K562 (cell line): ENCODE measurements around the gene MRPS5. TPM values are rescaled to one million over a fixed set of nuclear protein-coding genes. Genes with fewer than 3 reads are reported as not detected.

Experiments used
- CEBPG ChIP-seq, 3 experiments: fragments of 200-800 bp in 1 of 3; sonication (Bioruptor generic) in 1 of 3; sonication (generic) in 1 of 3; formaldehyde crosslinking in 1 of 3; IDR thresholded peaks in 2 of 3; conservative IDR thresholded peaks in 1 of 3; 2 replicates each; pipeline versions ENCODE4 v1.6.1 to v1.8.0; 2016 to 2022; ENCODE audit warnings: missing compliant biosample characterization in 2 of 3, missing genetic modification characterization in 2 of 3, mild to moderate bottlenecking in 1 of 3, missing genetic modification reagents in 1 of 3
- CTBP1 ChIP-seq: fragments of 450-650 bp; IDR thresholded peaks from 2 replicates; pipeline ENCODE4 v1.6.1; 2016; ENCODE audit warnings: borderline replicate concordance
- HNRNPL ChIP-seq: fragments of 200-400 bp; formaldehyde crosslinking; IDR thresholded peaks from 2 replicates; pipeline ENCODE4 v1.6.1; 2017; ENCODE audit warnings: low read depth, mild to moderate bottlenecking, low read length
- JUND ChIP-seq, 2 experiments: IDR thresholded peaks; 2 replicates in 1 of 2; 3 replicates in 1 of 2; pipeline ENCODE4 v1.6.1; 2011; ENCODE audit warnings: borderline replicate concordance in 2 of 2, low read depth in 2 of 2, low read length in 2 of 2, improper control_type of control experiment in 1 of 2, missing biosample characterization in 1 of 2, missing genetic modification characterization in 1 of 2, missing genetic modification reagents in 1 of 2
- MAZ ChIP-seq, 2 experiments: fragments of 450-650 bp in 1 of 2; sonication (generic) in 1 of 2; formaldehyde crosslinking; IDR thresholded peaks in 1 of 2; conservative IDR thresholded peaks in 1 of 2; 2 replicates each; pipeline versions ENCODE4 v1.4.0 to v1.5.0; 2020; ENCODE audit warnings: mild to moderate bottlenecking in 1 of 2, missing genetic modification reagents in 1 of 2
- MTA3 ChIP-seq: fragments of 450-650 bp; formaldehyde crosslinking; IDR thresholded peaks from 2 replicates; pipeline ENCODE4 v1.6.1; 2017; ENCODE audit warnings: mild to moderate bottlenecking, borderline replicate concordance
- NFE2 ChIP-seq: IDR thresholded peaks from 2 replicates; pipeline ENCODE4 v1.6.1; 2014; ENCODE audit warnings: antibody characterized with exemption, low read depth
- PURB ChIP-seq: sonication (generic); formaldehyde crosslinking; IDR thresholded peaks from 2 replicates; pipeline ENCODE4 v1.9.0; 2021; ENCODE audit warnings: low read depth, mild to moderate bottlenecking, missing genetic modification reagents
- RCOR1 ChIP-seq, 2 experiments: IDR thresholded peaks; 2 replicates each; pipeline ENCODE4 v1.6.1; 2012; ENCODE audit warnings: low read depth in 2 of 2, low read length in 2 of 2, borderline replicate concordance in 1 of 2, improper control_type of control experiment in 1 of 2
- SUPT5H ChIP-seq: fragments of 450-650 bp; IDR thresholded peaks from 2 replicates; pipeline ENCODE4 v1.6.1; 2016
- ZNF830 ChIP-seq: fragments of 250-450 bp; sonication (Bioruptor Pico); IDR thresholded peaks from 2 replicates; pipeline ENCODE4 v1.5.0; 2021; ENCODE audit warnings: mild to moderate bottlenecking
- polyA plus RNA-seq, 8 experiments: library from polyadenylated mRNA; depleted of rRNA in 4 of 8; stranded (reverse) in 5 of 8; unstranded in 3 of 8; fragments of >200 nt; fragmentation: Nextera tagmentation in 2 of 8; fragmentation: Illumina TruSeq in 1 of 8; extraction: Ambion mirVana in 2 of 8; extraction: Trizol in 1 of 8; gene quantifications; 2 replicates each; pipeline versions ENCODE4 v1.2.1 to v1.2.3, GENCODE V29; 2011 to 2014; ENCODE audit warnings: inconsistent platforms in 1 of 8, missing spikeins in 1 of 8
- total RNA-seq, 7 experiments: library from RNA; depleted of rRNA in 6 of 7; stranded (reverse); fragments of >200 nt in 6 of 7; fragmentation: Illumina TruSeq in 2 of 7; extraction: Trizol in 2 of 7; gene quantifications; 2 replicates each; pipeline versions ENCODE4 v1.2.1 to v1.2.3, GENCODE V29; 2011 to 2021; ENCODE audit warnings: low replicate concordance in 1 of 7
- TF ChIP-seq, protein P1 (sequence below): sonication (generic); formaldehyde crosslinking; IDR thresholded peaks from 2 replicates; pipeline ENCODE4 v1.8.1; 2023; ENCODE audit warnings: mild to moderate bottlenecking, missing genetic modification reagents
- TF ChIP-seq, protein P2 (sequence below): fragments of 250-450 bp; sonication (Bioruptor Pico); IDR thresholded peaks from 2 replicates; pipeline ENCODE4 v1.8.0; 2021; ENCODE audit warnings: moderate library complexity, mild to moderate bottlenecking, inconsistent platforms
- TF ChIP-seq, protein P3 (sequence below): sonication (generic); formaldehyde crosslinking; IDR thresholded peaks from 2 replicates; pipeline ENCODE4 v1.8.0; 2022; ENCODE audit warnings: missing genetic modification reagents, mild to moderate bottlenecking, moderate library complexity, borderline replicate concordance
- TF ChIP-seq, protein P4 (sequence below): fragments of 250-450 bp; sonication (Bioruptor Pico); IDR thresholded peaks from 2 replicates; pipeline ENCODE4 v1.4.0; 2020; ENCODE audit warnings: mild to moderate bottlenecking, moderate library complexity

Gene MRPS5
- total and polyA plus RNA-seq, 9 of the 15 experiments (the other 6 are each of a cell fraction or from before 2014, with no cell fraction given): 85.0 to 162 (median 118) TPM

DNA sequence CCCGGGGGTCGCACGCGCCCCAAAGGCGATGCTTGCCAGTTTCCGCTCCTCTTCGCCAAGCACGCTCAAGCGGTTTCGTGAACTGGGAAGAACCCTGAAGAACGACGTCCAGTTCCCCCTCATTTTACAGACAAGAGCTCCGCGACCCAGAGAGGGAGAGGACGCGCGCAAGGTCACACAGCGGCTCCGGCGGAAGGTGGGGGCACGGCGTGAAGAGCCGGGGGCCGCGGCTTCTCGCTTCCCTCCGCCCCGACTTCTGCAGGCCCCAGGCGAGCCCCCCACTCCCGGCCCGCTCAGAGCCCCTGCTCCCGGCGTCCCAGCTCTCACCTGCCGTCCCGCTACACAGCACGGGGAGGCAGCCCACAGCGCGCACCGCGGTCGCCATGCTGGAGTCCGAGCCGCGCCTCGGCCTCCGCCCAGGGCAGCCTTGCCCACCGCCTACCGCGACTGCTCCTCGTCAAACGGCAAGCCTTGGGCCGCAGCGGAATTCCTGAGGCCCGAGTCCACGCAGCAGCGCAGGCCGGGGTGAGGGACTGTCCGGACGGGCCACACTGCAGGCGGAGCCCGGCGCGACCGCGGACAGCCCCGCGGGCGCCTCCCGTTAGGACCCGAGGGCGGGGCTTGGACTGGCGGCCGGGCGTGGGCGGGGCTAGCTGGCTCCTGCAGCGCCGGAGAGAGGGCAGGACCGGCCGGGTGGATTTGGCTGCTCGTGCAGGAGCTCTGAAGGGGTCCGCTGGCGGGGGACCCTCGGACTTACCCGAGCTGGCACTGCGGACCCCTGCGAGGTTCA is at the start of gene MRPS5 (continued):
- TF ChIP-seq NFE2 (peak; percentile 96), ZNF830 (CRISPR knock-in tag) (0 out of 2 replicates have a peak, but pooled peaks have one; percentile 15), SUPT5H (peak; percentile 83), MAZ (CRISPR knock-in tag; conservative IDR thresholded peaks at IDR 0.05 in 1 of 2, IDR thresholded peaks at IDR 0.05 in 1 of 2) (peak; percentile 67 to 86), PURB (CRISPR knock-in tag) (no peak), RCOR1 (IDR thresholded peaks at IDR 0.05; ENCODE audit: borderline replicate concordance in 1 of 2, low read depth in 2 of 2, low read length in 2 of 2) (peak in 1 of 2 experiments; percentile 76; a peak in 2 of 4 replicates), HNRNPL (peak; percentile 58; the same call in 1 of the 2 replicates), CEBPG (CRISPR knock-in tag; IDR thresholded peaks at IDR 0.05) (no peak), CEBPG (tag; conservative IDR thresholded peaks at IDR 0.05 in 1 of 2, IDR thresholded peaks at IDR 0.05 in 1 of 2) (0 out of 4 replicates have a peak, but pooled peaks of 1 of the 2 experiments have one; percentile 3), MTA3 (0 out of 2 replicates have a peak, but pooled peaks have one; percentile 69), JUND (IDR thresholded peaks at IDR 0.05; ENCODE audit: borderline replicate concordance, low read depth, low read length) (peak; percentile 16; the same call in 1 of the 2 replicates), JUND (tag; IDR thresholded peaks at IDR 0.05; ENCODE audit: borderline replicate concordance, low read depth, low read length) (no peak; the same call in 2 of the 3 replicates), CTBP1 (peak; percentile 40; the same call in 1 of the 2 replicates)
- TF ChIP-seq, protein P1, sequence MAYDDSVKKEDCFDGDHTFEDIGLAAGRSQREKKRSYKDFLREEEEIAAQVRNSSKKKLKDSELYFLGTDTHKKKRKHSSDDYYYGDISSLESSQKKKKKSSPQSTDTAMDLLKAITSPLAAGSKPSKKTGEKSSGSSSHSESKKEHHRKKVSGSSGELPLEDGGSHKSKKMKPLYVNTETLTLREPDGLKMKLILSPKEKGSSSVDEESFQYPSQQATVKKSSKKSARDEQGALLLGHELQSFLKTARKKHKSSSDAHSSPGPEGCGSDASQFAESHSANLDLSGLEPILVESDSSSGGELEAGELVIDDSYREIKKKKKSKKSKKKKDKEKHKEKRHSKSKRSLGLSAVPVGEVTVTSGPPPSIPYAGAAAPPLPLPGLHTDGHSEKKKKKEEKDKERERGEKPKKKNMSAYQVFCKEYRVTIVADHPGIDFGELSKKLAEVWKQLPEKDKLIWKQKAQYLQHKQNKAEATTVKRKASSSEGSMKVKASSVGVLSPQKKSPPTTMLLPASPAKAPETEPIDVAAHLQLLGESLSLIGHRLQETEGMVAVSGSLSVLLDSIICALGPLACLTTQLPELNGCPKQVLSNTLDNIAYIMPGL: no peak; the same call in 1 of the 2 replicates
- TF ChIP-seq, protein P2, sequence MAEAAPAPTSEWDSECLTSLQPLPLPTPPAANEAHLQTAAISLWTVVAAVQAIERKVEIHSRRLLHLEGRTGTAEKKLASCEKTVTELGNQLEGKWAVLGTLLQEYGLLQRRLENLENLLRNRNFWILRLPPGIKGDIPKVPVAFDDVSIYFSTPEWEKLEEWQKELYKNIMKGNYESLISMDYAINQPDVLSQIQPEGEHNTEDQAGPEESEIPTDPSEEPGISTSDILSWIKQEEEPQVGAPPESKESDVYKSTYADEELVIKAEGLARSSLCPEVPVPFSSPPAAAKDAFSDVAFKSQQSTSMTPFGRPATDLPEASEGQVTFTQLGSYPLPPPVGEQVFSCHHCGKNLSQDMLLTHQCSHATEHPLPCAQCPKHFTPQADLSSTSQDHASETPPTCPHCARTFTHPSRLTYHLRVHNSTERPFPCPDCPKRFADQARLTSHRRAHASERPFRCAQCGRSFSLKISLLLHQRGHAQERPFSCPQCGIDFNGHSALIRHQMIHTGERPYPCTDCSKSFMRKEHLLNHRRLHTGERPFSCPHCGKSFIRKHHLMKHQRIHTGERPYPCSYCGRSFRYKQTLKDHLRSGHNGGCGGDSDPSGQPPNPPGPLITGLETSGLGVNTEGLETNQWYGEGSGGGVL (CRISPR knock-in tag): no peak
- TF ChIP-seq, protein P3, sequence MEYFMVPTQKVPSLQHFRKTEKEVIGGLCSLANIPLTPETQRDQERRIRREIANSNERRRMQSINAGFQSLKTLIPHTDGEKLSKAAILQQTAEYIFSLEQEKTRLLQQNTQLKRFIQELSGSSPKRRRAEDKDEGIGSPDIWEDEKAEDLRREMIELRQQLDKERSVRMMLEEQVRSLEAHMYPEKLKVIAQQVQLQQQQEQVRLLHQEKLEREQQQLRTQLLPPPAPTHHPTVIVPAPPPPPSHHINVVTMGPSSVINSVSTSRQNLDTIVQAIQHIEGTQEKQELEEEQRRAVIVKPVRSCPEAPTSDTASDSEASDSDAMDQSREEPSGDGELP (CRISPR knock-in tag): peak; percentile 61; the same call in 1 of the 2 replicates
- TF ChIP-seq, protein P4, sequence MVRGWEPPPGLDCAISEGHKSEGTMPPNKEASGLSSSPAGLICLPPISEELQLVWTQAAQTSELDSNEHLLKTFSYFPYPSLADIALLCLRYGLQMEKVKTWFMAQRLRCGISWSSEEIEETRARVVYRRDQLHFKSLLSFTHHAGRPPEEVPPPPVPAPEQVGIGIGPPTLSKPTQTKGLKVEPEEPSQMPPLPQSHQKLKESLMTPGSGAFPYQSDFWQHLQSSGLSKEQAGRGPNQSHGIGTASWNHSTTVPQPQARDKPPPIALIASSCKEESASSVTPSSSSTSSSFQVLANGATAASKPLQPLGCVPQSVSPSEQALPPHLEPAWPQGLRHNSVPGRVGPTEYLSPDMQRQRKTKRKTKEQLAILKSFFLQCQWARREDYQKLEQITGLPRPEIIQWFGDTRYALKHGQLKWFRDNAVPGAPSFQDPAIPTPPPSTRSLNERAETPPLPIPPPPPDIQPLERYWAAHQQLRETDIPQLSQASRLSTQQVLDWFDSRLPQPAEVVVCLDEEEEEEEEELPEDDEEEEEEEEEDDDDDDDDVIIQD: no peak
- TF ChIP-seq, all 486 proteins: peak for 112
